Stomach (tissue), 9 donors: ENCODE measurements around the gene C2orf78. TPM values are rescaled to one million over a fixed set of nuclear protein-coding genes. Genes with fewer than 3 reads are reported as not detected.
A peak's percentile ranks its signal among the peaks of the same experiment; 100 is the strongest.

Source experiments
- DNase-seq, 2 donors: peaks; one replicate each; pipeline versions ENCODE4 v3.0.0 to v3.0.0-alpha.2; 2013 to 2019
- H3K27ac ChIP-seq, 5 donors: fragments of 200-600 bp in 4 of 5; sonication (generic) in 4 of 5; one replicate each; pipeline ENCODE4 v1.5.1; 2013 to 2019; ENCODE audit warnings: mild to moderate bottlenecking in 1 of 5, moderate library complexity in 1 of 5
- H3K27me3 ChIP-seq, 3 donors: fragments of 200-600 bp; sonication (generic); one replicate each; pipeline ENCODE4 v1.5.1; 2017 to 2019; ENCODE audit warnings: mixed run types in 1 of 3
- H3K36me3 ChIP-seq, 4 donors: fragments of 200-600 bp; sonication (generic); 1 replicate in 3 of 4; 2 replicates in 1 of 4; pipeline ENCODE4 v1.5.1; 2016 to 2019
- H3K4me1 ChIP-seq, 4 donors: fragments of 200-600 bp; sonication (generic); one replicate each; pipeline ENCODE4 v1.5.1; 2016 to 2019
- H3K4me3 ChIP-seq, 4 donors: fragments of 200-600 bp; sonication (generic) in 3 of 4; one replicate each; pipeline ENCODE4 v1.5.1; 2016 to 2019; ENCODE audit warnings: mild to moderate bottlenecking in 1 of 4
- H3K9me3 ChIP-seq, 4 donors: fragments of 200-600 bp; sonication (generic); one replicate each; pipeline ENCODE4 v1.5.1; 2016 to 2019
- CTCF ChIP-seq, 7 experiments: fragments of 450-650 bp in 4 of 7; fragments of 200-600 bp in 3 of 7; sonication (generic) in 3 of 7; IDR thresholded peaks; one replicate each; pipeline ENCODE4 v1.5.1; 2016 to 2019; ENCODE audit warnings: antibody characterized with exemption in 7 of 7, control low read depth in 2 of 7, mild to moderate bottlenecking in 1 of 7
- EP300 ChIP-seq: sonication (generic); formaldehyde crosslinking; IDR thresholded peaks from one replicate; pipeline ENCODE4 v1.6.1; 2017; ENCODE audit warnings: antibody characterized with exemption
- POLR2A ChIP-seq, 4 donors: fragments of 450-650 bp; IDR thresholded peaks; one replicate each; pipeline ENCODE4 v1.6.1; 2016; ENCODE audit warnings: antibody characterized with exemption in 4 of 4, control low read depth in 2 of 4, mild to moderate bottlenecking in 1 of 4, moderate library complexity in 1 of 4
- POLR2AphosphoS5 ChIP-seq, 3 donors: sonication (generic); formaldehyde crosslinking; IDR thresholded peaks; one replicate each; pipeline ENCODE4 v1.6.1; 2016; ENCODE audit warnings: antibody characterized with exemption in 3 of 3
- WGBS, 5 donors: extraction: QIAGEN DNeasy Blood & Tissue Kit in 3 of 5; methylation state at CpG; one replicate each; pipeline versions ENCODE4 v1.1.5 to v1.1.7; 2013 to 2018; 5-methylcytosine and 5-hydroxymethylcytosine counted together
- intact Hi-C: fragments of 100-400 bp; cut with DNase I; formaldehyde crosslinking; loops from one replicate; pipeline ENCODE4 v1.15.1; 2023; ENCODE audit warnings: low total_unique reads
- polyA plus RNA-seq, 3 donors: library from polyadenylated mRNA; stranded (reverse); fragments of 200-250 nt; gene quantifications; one replicate each; pipeline ENCODE4 v1.2.3, GENCODE V29; 2013
- total RNA-seq, 5 donors: library from RNA; depleted of rRNA; stranded (reverse); fragments of >200 nt; gene quantifications; one replicate each; pipeline versions ENCODE4 v1.1.0 to v1.2.3, GENCODE V29; 2014 to 2016
- donor health status: healthy with polysubstance abuse.
- donor health status: Bipolar disorder and iron deficiency.
- donor health status: healthy.

C2orf78 gene
- total and polyA plus RNA-seq, 8 donors = not detected

DNA sequence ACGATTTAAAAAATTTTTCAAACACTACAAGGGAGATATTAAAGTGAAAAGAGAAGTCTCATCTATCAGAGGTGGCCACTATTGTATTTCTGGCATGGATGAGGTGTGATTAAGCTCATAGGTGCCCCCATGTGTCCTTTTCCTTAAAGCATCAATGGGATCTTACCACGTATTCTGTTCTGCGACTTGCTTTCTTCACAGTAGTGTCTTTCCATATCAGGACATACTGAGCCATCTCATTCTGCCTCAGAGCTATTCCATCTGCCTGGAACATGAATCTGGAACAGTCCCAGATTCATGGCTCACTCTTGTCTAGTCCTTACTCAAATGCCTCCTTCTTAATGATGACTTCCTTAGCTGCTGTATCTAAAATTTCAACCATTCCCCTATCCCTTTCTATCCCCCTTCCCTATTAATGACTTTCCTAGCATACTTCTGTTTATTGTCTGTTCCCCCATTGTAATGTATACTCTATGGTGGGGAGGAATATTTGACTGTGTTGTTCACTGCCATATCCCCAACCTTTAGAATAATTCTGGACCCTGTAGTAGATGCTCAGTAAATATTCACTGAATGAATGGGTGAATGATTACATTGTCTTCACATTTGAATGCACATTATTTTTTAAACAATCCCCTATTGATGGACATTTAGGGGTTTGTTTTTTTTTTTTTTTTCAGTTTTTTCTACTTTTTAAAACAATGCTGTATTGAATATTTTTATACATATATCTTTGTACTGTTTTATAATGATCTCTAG is 55.8 kb downstream of the C2orf78 start:
- TF ChIP-seq CTCF (IDR thresholded peaks at IDR 0.05) (no peak), EP300 (no peak), POLR2AphosphoS5 (IDR thresholded peaks at IDR 0.05) (no peak), POLR2A (IDR thresholded peaks at IDR 0.05) (no peak)
- H3K36me3 ChIP-seq = peaks cover 5 to 57% (median 28%) of the 10 kb centered on the region in 4 donors
- peaks cover 0 to 52% (median 27%) of the 10 kb centered on the region in 4 donors for H3K4me1 ChIP-seq
- intact Hi-C loops = loop anchor here (10.0 kb wide), 1 partner anchor 85 kb away; the partner anchor contains the start of gene DGUOK
- H3K4me3 ChIP-seq = no peak overlapping the region
- no peaks in the 10 kb centered on the region for H3K27me3 ChIP-seq
- peak overlapping the region in 4 of 5 donors; percentile 62 to 81 (median 70) for H3K27ac ChIP-seq
- DNase-seq = no peak
- no peaks in the 10 kb centered on the region for H3K9me3 ChIP-seq
- WGBS, 5 donors = 65 to 84% (median 77%) methylated on average over 3 of the region's 3 CpGs

GRCh38 chr2:73841912-73842738 is 58.1 kb downstream of the C2orf78 start:
- Histone ChIP-seq H3K27ac (peak overlapping the region in 4 of 5 donors; percentile 6 to 66 (median 40)), H3K4me3 (no peak overlapping the region), H3K4me1 (peaks cover 0 to 42% (median 17%) of the 10 kb centered on the region in 4 donors), H3K27me3 (no peaks in the 10 kb centered on the region), H3K9me3 (no peaks in the 10 kb centered on the region), H3K36me3 (peaks cover 24 to 61% (median 35%) of the 10 kb centered on the region in 4 donors)
- TF ChIP-seq CTCF (IDR thresholded peaks at IDR 0.05) (no peak), EP300 (no peak), POLR2AphosphoS5 (IDR thresholded peaks at IDR 0.05) (no peak), POLR2A (IDR thresholded peaks at IDR 0.05) (no peak)
- peak in 1 of 2 donors; percentile 67 for DNase-seq
- WGBS, 5 donors = 28 to 53% (median 40%) methylated on average over 5 of the region's 5 CpGs
- intact Hi-C loops = no loop called here

- H3K27ac ChIP-seq = peak overlapping the region in 4 of 5 donors; percentile 6 to 66 (median 40)
- intact Hi-C loops = no loop called here
- H3K27me3 ChIP-seq = no peaks in the 10 kb centered on the region
- peaks cover 0 to 41% (median 16%) of the 10 kb centered on the region in 4 donors for H3K4me1 ChIP-seq
- H3K36me3 ChIP-seq = peaks cover 30 to 66% (median 40%) of the 10 kb centered on the region in 4 donors
- H3K9me3 ChIP-seq = no peaks in the 10 kb centered on the region
- no peak for TF ChIP-seq POLR2A (IDR thresholded peaks at IDR 0.05)
- TF ChIP-seq CTCF (IDR thresholded peaks at IDR 0.05) = no peak
- no peak for TF ChIP-seq POLR2AphosphoS5 (IDR thresholded peaks at IDR 0.05)
- no peak for TF ChIP-seq EP300
- H3K4me3 ChIP-seq = no peak overlapping the region
- DNase-seq = peak in 1 of 2 donors; percentile 43
- WGBS, 5 donors = 15 to 50% (median 45%) methylated on average over 1 of the region's 1 CpG
Measured at GRCh38 chr2:73842739-73843019, 58.7 kb downstream of the C2orf78 start.

- DNase-seq = no peak
- Histone ChIP-seq H3K27ac (peak overlapping the region in 1 of 5 donors; percentile 66), H3K9me3 (no peaks in the 10 kb centered on the region), H3K4me1 (peaks cover 0 to 27% (median 9%) of the 10 kb centered on the region in 4 donors), H3K27me3 (no peaks in the 10 kb centered on the region), H3K4me3 (no peak overlapping the region), H3K36me3 (peaks cover 42 to 77% (median 54%) of the 10 kb centered on the region in 4 donors)
- TF ChIP-seq EP300 (no peak), POLR2AphosphoS5 (IDR thresholded peaks at IDR 0.05) (no peak), CTCF (IDR thresholded peaks at IDR 0.05) (no peak), POLR2A (IDR thresholded peaks at IDR 0.05) (no peak)
- 56 to 69% (median 63%) methylated on average over 2 of the region's 2 CpGs for WGBS, 5 donors
- intact Hi-C loops = no loop called here
Measured at GRCh38 chr2:73844087-73844486, 60.1 kb downstream of the C2orf78 start.
